Measurements from ENCODE around the gene MMP25. TPM values are rescaled to one million over a fixed set of nuclear protein-coding genes. Genes with fewer than 3 reads are reported as not detected.

MMP25 gene
- total RNA-seq, 4 donors from 2014 or later: 0.57 TPM; not detected in 3

- no peak for TF ChIP-seq CTCF (IDR thresholded peaks at IDR 0.05; ENCODE audit: low read depth)
Observed at GRCh38 chr16:3017794-3018506, 28.4 kb upstream of the MMP25 start, which contains the start of gene CLDN6. Gene CLDN6, minus strand, starts transcription at chr16:3018183. Its CDS starts 2,162 bp downstream, at chr16:3016021.

- TF ChIP-seq CTCF (IDR thresholded peaks at IDR 0.05; ENCODE audit: low read depth): no peak
Observed at GRCh38 chr16:3019594-3020246, 26.6 kb upstream of the MMP25 start.

- no peak for TF ChIP-seq CTCF (IDR thresholded peaks at IDR 0.05; ENCODE audit: low read depth)
Observed at GRCh38 chr16:3020247-3020603, 26.1 kb upstream of the MMP25 start, which contains the start of gene TNFRSF12A. Gene TNFRSF12A, plus strand, starts transcription at chr16:3020368. Its CDS starts 30 bp downstream, at chr16:3020398.

- no peak for TF ChIP-seq CTCF (IDR thresholded peaks at IDR 0.05; ENCODE audit: low read depth)
Observed at GRCh38 chr16:3020604-3021448, 25.5 kb upstream of the MMP25 start.

- no peak for TF ChIP-seq CTCF (IDR thresholded peaks at IDR 0.05; ENCODE audit: low read depth)
Observed at GRCh38 chr16:3021449-3022207, 24.7 kb upstream of the MMP25 start.

- no peak for TF ChIP-seq CTCF (IDR thresholded peaks at IDR 0.05; ENCODE audit: low read depth)
Observed at GRCh38 chr16:3022208-3022683, 24.1 kb upstream of the MMP25 start.
